NCI-H2029 treated with DMSO at 0.1 percent for 48 hours (cell line): Measurements from ENCODE around the gene PNPLA2.

Source experiments
- DNase-seq: peaks from one replicate; lab custom pipeline; 2025; lab: John Stamatoyannopoulos, UW

PNPLA2 gene

DNA sequence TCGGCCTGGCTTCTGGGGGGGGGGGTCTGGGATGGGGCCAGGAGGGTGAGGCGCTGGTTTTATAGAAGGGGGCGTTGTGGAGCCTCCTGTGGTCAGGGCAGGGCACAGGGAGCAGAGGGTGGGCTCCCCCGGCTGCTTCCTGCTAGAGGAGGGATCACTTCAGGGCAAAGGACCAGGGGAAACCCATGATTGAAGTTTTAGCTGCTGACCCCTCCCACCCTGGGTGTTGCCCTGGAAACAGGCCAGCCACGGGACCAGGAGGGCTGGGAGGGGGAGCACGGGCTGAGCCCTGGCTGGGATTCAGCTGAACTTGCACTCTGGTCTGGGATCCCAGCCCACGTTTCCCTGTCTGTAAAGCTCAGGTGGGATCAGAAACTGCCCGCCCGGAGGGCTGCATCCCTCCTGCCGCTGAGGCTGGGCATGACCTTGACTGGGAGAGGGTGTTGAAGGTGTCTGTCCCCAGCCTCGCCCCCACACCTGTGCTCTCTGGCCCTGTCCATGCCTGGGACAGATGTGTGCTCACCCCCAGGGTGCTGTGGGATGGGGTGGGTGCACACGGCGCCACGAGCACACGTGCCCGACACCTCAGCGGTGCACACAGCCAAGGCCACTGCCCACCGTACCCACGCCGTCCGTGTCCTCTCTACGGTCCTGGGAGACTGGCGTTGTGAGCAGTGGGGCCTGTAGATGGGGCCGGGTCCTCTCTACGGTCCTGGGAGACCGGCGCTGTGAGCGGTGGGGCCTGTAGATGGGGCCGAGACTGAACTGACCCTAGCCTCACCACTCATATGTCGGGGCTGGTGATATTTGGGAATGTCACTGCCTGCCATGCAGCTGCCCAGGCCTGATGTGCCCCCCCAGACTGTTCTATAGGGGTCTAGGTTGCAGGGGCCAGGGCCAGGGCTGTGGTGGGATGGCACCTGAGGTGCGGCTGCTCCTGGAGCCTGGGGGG is 26.3 kb downstream of the PNPLA2 start:
- no peak for DNase-seq

GRCh38 chr11:845872-846495 is 27.3 kb downstream of the PNPLA2 start:
- DNase-seq: no peak

GRCh38 chr11:846496-847098 is 27.9 kb downstream of the PNPLA2 start:
- no peak for DNase-seq

DNA sequence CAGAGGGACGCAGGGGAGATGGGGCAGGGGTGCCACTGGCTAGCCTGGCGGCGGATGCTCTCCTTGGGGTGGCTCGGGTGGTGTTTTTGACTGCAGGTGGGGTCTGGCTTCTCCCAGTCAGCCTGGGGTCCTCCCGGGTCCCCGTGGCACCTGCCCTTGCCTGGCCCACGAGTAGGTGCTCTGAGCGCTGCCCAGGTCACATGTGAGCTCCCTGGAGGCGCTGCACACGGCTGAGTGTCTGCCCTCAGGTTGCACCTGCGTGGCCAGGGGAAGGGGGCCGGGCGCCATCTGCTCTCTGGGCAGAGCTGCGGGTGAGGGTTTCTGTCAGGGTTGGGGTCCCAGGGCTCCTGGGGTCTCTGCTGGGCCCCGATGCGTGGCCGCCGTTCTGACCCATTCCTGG is 29.2 kb downstream of the PNPLA2 start:
- no peak for DNase-seq

- DNase-seq: no peak
Measured at GRCh38 chr11:848380-848931, 29.7 kb downstream of the PNPLA2 start.

- no peak for DNase-seq
Measured at GRCh38 chr11:849104-849824, 30.6 kb downstream of the PNPLA2 start.

DNA sequence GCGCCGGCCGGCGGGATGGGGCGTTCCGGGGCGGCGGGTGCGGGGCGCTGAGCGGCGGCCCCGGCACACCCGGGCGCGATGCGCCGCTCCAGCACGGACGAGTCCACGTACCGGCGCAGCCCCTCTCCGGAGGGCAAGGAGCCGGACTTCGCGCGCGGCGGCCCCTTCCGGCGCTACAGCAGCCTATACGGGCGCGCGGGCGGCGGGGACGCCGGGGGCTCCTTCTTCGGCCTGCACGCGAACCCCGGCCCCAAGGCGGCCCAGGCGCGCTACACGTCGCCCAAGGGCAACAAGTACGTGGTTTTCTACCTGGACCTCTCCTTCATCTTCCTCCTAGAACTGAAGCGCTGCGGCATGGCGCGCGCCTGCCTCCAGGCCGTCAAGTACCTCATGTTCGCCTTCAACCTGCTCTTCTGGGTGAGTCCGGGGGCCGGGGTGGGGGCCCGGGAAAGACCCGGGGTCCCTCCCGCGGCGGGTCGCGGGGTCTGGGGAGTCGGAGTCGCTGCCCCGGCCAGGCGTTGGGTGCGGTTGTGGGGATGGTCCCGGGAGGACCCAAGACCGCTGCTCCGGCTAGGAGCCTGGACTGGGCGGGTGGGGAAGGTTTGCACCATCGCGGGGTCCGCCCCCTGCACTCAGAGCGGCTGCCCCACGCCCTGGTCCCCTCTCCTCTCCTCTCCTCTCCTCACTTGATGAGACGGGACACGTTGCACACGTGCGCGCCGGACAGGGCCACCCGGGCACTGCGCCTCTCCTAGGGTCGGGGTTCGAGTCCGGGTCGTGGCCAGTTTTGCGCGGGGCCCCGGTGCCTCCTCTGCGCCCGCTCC is 31.4 kb downstream of the PNPLA2 start:
- DNase-seq: no peak

DNA sequence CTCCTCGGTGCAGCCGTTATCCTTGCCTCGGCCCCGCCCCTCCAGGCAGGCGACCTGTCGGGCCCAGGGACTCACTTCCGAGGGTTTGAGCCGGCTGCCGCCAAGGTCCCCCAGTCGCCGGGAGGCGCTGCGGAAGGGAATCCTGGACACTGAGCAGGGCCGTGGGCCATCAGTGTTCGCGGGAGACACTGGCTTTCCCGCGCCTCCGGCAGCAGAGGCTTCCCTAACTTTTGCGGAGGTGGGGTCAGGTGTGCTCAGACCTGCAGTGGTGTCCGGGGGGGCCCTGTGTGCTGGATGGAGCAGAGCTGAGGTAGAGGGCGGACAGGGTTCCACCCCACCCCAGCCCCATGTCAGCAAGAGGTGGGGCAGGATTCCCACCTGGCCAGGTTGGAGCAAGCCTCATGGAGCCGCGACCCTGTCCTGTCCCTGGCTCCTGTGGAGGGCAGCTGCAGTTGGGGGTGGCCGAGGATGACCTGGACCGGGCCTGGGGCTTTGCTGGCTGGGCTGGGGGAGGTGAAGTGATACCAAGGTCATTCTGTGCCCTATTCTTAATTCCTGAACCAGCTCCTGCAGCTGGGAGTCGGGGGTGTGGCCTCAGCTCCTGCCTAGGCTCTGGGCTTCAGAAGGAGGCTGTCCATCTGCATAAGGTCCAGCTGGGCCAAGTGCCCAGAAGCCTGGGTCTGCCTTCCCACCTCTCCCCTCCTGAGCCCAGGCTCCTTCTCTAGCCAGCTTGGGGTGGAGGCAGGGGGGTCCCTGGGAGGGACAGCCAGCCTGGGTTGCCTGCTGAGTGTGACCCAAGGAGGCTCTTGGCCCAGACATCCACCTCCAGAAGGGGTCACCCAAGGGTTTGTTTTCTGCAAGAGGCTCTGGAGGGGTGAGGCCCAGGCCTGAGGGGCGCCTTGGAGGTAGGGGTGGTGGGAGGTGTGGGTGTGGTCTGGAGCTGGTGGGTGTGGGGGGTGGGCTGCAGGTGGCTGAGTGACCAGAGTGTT is 32.4 kb downstream of the PNPLA2 start:
- no peak for DNase-seq

GRCh38 chr11:852762-853161 is 34.0 kb downstream of the PNPLA2 start:
- DNase-seq: no peak

DNA sequence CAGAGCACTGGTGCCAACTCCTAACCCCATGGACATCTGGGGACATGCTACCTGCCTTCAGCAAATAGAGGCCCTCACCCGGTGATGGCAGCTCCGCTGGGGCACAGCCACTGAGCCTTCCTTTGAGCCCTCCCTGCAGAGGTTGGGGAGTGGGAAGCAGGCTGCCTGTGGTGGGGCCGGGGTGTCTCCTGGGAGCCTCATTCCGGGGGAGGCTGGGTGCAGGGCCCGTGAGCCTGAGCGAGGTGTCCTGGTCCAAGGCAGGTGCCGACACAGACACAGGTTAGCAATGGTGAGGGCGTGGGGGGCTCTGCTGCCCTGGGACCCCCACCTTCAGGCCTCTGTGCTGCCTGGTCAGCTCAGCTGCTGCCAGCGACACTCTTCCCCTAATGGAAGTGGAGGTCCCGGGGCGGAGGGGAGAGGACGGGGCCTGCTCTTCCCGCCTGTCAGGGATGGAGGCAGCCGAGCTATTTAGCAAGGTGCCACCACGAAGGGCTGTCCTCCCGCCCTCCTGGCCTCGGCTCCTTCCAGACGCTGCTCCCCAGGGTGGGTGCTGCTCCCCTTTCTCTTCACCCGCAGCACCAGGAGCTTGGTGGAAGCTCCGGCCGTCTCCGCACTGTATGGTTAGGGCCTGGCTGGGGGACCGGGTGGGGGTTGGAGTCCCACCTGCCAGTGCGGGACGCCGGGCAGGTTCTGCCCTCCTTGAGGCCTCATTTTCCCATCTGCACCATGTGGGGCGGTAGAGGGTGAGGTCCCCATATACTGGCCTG is 35.2 kb downstream of the PNPLA2 start:
- DNase-seq: no peak

- DNase-seq: no peak
Measured at GRCh38 chr11:854601-855329, 36.1 kb downstream of the PNPLA2 start.

DNA sequence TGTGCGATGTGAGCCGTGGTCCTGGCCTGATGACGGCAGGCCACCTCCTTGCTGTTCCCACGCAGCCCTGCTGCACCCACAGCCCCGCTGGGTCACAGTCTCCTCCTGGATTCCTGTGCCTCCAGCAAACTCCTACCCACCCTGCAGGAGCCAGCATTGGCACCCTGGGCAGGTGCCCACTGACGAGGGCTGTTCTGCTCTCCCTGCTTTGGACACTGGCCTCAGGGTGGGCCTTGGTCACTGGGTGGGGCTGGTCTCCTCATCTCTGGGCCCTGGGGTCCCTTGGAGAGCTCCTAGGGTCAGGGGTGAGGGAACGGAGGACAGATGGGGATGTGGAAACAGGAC is 36.6 kb downstream of the PNPLA2 start:
- DNase-seq: no peak

- DNase-seq: no peak
Measured at GRCh38 chr11:855796-856195, 37.1 kb downstream of the PNPLA2 start.

GRCh38 chr11:856397-856796 is 37.7 kb downstream of the PNPLA2 start:
- DNase-seq: no peak

- DNase-seq: no peak
Measured at GRCh38 chr11:858053-858761, 39.5 kb downstream of the PNPLA2 start.

DNA sequence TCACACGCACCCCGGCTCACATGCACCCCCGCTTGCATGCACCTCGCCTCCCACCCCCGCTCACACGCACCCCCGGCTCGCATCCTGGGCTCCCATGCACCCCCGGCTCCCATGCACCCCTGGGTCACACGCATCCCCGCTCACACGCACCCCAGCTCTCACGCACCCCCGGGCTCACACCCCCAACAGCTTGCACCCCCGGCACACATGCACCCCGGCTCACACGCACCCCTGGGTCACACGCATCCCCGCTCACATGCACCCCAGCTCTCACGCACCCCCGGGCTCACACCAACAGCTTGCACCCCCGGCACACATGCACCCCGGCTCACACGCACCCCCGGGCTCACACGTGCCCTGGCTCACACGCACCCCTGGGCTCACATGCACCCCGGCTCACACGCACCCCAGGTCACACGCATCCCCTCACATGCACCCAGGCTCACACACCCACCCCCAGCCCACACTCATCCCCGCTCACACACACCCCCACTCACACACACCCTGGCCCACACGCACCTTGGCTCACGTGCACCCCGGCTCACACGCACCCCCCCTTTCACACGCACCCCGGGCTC is 40.1 kb downstream of the PNPLA2 start:
- no peak for DNase-seq

GRCh38 chr11:859394-860131 is 40.8 kb downstream of the PNPLA2 start:
- no peak for DNase-seq
